ENCODE data around the gene IL27RA.

IL27RA gene

DNA sequence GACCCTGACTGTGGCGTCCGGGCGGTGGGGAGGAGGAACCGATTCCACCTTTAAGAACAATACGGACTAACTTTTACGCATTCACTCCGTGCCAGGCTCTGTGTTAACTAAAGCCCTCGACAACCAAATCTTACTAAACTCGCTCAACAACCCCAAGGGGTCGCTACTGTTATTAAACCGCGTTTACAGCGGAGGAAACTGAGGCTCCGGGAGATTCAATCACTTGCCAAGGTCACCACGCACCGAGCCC is 57.8 kb downstream of the IL27RA start:
- DNase-seq (ENCODE audit: low spot score): no peak

DNA sequence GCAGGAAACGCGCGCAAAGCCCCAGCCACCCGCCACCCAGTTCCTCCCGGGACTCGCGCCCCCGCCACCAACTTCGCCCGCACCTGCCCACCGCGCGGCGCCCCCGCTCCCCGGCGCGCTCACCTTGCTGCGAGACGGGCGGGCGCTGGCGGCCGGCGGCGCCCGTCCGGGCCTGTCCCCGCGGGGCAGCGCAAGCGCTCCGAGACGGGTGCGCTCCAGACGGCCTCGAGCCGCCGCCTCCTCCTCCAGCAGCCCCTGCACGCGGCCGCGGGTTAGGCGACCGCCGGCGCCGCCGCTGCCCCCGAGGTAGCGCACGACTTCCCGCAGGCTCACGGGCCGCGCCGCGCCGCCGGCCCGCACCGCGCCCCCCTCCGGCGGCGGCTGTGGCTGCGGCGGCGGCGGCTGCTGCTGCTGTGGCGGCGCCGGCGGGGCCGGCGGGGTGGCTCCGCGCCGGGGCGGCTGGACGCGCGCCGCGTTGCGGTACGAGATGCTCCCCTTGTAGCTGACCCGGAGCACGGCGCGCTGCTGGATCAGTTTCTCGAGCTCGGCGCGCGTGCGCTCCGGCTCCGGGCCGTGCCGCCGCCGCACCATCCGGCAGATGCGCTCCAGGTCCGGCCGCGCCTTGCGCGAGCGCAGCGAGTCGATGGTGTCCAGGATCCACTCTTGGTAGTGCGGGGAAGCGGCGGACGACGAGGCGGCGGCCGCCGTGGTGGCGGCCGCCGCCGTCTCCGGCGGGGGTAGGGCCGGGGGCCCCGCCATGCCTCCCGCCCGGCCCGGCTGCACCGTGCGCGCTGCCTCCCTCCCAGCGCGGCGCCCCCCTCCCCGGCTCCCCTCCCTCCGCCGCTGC is 58.3 kb downstream of the IL27RA start:
- DNase-seq (ENCODE audit: low spot score): peak; percentile 71

DNA sequence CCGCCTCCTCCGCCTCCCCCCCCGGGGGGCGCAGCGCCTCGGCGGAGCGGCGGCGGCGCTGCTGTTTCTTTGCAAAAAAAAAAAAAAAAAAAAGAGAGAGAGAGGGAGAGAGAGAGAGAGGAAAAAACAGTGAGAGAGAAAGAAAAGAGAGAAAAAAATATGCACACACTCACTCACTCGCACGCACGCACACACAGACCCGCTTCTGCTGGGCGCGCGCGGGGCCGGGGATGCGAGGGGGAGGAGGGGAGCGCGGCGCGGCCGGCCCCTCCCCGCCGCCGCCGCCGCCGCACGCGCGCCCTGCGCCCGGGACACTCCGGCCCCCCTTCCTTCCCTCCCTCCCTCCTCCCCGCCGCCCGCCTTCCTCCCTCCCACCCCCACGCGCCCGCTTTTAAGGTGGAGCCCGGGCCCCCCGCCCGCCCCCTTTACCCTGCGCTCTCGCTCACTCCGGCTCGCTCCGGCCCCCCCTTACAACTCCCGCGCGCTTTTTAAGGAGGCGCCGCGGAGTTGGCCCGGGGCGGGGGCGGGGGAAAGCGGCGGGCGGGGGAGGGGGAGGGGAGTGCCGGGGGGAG is 59.0 kb downstream of the IL27RA start, which contains the start of gene SAMD1:
Gene SAMD1, minus strand, starts transcription at position 243 of the 572 bp plus-strand sequence.
- DNase-seq (ENCODE audit: low spot score): peak; percentile 89

DNA sequence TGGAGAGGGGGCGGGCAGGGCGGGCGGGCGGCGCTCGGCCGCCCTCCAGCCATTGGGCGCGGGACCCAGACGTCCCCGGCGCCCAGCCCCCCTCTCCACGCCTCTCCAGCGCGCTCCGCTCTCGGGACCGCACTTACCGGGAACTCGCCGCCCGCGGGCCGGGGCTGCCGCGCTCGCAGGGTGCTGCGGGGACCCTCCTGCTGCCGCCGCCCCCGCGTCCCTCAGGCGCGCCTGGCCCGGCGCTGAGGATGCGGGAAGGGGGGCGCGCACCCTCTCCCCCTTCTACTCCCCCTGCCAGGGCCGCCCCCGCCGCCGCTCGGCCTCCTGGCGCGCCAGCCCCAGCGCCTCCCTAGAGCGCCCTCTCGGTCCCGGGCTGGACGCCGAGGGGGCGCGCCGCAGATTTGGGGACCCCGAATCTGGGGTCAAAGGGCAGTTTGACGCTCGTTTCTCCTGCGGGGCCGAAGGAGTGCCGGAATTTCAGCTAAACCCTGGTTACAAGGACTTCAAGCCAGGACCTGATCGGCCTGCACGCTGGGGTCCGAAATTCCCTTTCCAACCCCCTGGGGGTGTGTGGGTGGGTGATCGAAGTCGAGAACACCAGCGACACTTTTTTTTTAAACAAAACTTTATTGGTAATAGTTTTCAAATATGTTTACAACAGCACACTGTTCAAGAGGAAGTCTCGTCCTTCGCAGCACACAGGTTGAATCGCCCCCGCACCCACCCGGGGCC is 59.7 kb downstream of the IL27RA start:
- peak; percentile 91 for DNase-seq (ENCODE audit: low spot score)

DNA sequence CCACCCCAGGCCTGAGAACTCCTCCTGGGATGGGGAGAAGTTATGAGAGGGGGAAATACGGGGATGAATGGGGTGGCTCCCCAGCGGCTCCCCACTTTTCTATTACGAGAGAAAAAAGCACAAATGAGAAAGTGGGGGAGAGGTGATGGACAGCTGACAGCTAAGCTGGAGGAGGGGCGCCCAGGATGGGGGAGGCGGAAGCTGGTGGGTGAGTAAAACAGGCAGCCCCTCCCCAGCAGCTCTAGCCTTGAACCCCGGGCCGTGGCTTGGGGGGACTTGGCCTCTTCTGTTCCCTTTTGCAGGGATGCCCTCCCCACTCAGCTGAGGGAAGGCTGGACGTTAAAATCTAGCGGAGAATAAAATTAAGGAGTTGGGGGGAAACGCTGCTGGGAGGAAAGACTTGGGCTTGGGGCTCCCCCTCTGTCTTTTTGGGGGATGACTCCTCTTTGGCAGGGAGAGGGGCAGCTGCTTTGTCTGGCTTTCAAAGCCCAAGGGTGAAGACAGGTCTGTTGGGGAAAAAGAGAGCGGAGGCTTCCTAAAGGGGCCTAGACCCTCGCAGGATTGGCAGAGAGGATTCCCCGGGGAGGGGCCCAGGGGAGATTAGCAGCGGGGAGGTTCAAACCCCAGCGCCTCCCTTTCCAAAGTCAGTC is 60.4 kb downstream of the IL27RA start:
- no peak for DNase-seq (ENCODE audit: low spot score)

DNA sequence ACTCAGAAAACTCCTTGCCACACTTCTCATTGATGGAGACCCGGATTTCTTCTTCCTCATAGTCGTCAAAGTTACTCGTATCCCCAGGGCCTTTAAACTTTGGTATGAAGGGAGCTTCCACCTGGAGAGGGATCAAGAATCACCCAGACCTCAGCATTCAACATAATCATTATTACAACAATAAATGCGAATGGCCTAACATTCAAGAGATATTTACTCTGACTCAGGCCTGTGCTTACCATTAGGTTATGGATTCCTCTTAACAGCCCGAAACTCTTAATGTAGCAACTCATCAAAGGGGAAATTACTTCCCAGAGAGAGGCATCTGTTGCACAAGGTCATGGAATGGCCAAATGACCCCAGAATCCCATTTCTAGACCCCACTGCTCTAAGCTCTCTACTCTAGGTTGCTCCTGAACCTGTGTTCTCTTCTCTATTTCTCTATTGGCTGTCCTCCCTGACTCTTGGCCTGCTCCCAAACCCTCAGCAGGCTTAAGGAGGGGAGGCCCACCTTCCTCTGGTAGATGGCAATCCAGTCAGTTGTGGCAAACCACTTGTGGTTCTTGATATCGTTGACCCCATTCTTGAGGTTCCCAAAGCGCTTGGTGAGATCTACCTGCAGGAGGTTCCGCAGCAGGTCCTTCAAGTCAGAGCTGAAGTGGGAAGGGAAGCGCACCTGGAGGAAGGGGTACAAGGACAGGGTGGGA is 61.7 kb downstream of the IL27RA start:
- DNase-seq (ENCODE audit: low spot score): no peak

DNA sequence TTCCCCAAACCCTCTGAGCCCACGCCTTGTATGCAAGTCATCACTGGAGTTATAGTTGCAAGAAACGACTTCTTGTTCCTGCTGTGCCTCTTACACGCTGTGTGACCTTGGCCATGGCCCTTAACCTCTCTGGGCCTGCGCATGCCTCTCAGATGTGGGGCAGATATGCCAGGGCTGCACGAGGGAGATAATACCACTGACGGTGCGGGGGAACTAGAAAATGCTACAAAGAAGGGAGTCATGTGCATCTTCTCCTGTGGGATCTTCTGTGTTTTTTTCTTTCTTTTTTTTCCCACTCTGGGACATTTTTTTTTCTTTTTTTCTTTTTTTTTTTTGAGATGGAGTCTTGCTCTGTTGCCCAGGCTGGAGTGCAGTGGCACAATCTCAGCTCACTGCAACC is 63.3 kb downstream of the IL27RA start:
- no peak for DNase-seq (ENCODE audit: low spot score)

DNA sequence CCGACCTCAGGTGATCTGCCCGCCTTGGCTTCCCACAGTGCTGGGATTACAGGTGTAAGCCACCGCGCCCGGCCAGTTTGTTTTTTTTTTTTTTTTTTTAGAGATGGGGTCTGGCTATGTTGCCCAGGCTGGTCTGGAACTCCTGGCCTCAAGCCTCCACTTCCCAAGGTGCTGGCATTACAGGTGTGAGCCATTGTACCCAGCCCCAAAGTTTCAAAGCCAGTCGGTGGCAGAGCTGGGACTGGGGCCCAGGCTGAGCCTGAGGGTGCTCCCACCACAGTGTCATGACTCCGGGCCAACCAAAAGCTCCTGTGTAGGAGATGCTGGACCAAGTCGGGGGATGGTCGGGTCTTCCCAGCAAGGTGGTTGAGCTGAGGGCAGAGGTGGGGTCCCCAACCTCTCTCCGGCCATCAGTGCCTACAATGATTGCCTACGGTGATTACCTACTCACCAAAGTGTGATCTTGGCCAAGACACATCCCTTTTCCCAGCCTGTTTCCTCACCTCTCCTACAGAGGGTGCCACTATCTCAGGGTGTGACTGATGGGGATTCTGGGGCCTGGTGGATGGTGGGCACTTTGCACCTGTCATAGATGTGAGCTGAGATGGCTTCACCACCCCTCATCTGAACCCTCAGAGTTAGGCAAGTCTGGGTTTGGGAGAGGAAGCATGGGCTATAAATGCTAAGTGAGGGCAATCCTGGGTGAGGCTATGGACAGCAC is 64.9 kb downstream of the IL27RA start:
- no peak for DNase-seq (ENCODE audit: low spot score)

DNA sequence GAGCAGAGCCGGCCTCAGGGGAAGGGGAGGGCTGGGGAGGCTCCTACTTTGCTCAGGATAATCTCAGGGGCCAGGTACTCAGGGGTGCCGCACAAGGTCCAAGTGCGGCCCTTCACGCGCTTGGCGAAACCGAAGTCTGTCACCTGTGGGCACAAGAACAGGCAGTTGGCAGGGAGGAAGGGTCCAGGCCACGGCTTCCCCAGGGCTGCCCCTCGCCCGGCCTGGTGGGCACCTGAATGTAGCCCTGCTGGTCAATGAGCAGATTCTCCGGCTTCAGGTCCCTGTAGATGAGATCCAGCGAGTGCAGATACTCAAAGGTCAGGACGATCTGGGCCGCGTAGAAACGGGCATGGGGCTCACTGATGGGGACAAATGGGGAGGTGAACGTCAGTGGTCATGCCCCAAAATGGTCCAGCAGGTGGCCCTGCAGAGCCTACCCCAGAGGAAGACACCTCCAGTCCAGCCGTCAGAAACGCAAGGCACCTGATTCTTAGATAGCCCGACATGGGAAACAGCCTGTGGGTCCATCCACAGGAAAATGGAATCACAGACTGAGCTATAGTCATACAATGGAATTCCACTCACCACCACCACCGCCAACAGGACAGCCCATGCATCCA is 66.1 kb downstream of the IL27RA start:
- peak; percentile 26 for DNase-seq (ENCODE audit: low spot score)

DNA sequence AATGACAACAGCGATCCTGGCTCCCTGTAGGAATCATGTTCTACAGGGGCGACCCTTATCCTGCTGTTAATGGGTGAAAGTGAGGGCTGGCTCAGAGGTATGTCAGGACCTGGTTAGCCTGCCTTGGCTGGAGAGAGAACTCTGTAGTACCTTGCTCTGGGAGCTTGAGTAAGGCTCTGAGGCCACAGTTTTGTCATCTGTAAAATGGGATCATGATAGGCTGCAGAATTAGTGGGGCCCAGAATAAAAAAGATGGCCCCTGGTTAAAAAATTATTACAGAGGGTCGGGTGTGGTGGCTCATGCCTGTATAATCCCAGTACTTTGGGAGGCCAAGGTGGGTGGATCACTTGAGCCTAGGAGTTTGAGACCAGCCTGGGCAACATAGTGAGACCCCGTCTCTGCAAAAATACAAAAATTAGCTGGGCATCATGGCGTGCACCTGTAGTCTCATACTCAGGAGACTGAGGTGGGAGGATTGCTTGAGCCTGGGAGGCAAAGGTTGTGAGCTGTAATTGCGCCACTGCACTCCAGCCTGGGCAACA is 69.5 kb downstream of the IL27RA start:
- no peak for DNase-seq (ENCODE audit: low spot score)

DNA sequence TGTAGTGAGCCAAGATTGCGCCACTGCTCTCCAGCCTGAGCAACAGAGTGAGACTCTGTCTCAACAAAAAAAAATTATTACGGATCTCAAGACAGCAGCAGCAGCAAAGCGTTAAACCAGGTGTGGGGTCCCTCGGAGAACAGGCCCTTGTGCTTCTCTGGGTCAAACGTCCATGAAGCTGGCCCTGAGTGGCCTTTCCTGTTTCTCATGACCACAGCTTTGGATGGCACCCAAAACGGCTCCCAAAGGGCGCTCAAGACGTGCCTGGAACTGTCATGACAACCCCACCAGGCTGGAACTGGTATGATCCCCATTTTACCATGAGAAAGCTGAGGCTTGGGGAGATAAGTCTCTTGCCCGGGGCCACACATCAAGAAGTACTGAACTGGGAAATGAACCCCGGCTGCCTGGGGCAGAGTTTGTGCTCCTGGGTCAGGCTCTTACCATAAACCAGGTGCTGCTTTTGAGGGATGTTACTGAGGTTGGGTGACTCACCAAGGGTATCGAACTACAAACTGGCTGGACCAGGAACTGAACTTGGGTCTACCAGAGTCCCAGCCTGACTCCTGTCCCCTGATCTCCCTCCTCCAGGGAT is 70.6 kb downstream of the IL27RA start:
- DNase-seq (ENCODE audit: low spot score): no peak

DNA sequence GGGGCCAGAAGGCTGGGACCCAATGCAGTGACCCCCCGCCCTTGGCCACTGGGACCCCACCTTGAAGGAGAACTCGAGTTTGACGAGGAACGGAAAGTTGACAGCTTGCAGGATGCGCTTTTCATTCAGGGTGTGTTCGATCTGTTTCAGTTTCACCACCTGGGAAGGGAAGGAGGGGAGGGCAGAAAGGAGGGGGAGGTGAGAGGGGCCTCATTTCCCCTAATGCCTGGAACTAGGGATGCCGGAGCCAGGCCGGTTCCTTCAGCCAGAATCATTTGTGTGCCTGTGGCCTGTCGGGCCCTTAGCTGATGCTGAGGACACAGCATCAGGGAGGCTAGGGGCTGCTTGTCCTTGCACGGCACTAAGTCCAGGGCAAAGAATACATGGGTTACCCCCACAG is 71.2 kb downstream of the IL27RA start:
- DNase-seq (ENCODE audit: low spot score): no peak

Data from SW480 (cell line).